Neural cell (in vitro differentiated cells): ENCODE measurements around the gene CDK4. TPM values are rescaled to one million over a fixed set of nuclear protein-coding genes. Genes with fewer than 3 reads are reported as not detected.

ENCODE experiments used
- H2AFZ ChIP-seq: fragments of 200-600, 300-800 bp; sonication (generic), shearing (Covaris generic); 2 replicates; pipeline ENCODE4 v1.6.0; 2014; ENCODE audit warnings: low read depth, mild to moderate bottlenecking, antibody characterized with exemption, low read length, moderate library complexity
- H3F3A ChIP-seq: fragments of 200-600 bp; shearing (Covaris generic); 2 replicates; pipeline ENCODE4 v1.6.1; 2016; ENCODE audit warnings: mild to moderate bottlenecking, moderate library complexity, mixed read lengths, antibody characterized with exemption, low read length; ENCODE audit not compliant: insufficient read depth, poor library complexity, severe bottlenecking
- H3K27ac ChIP-seq: fragments of 200-600, 300-800 bp; sonication (generic), shearing (Covaris generic); 2 replicates; pipeline ENCODE4 v1.5.1; 2014; ENCODE audit warnings: mild to moderate bottlenecking, low read length, moderate library complexity
- H3K27me3 ChIP-seq: fragments of 300-800, 200-600 bp; sonication (generic), shearing (Covaris generic); 2 replicates; pipeline ENCODE4 v1.6.0; 2014; ENCODE audit warnings: mild to moderate bottlenecking, low read depth, low read length, moderate library complexity; ENCODE audit not compliant: insufficient read depth
- H3K36me3 ChIP-seq: fragments of 300-800, 200-600 bp; sonication (generic), shearing (Covaris generic); 2 replicates; pipeline ENCODE4 v1.5.1; 2014; ENCODE audit warnings: mild to moderate bottlenecking, antibody characterized with exemption, low read length, moderate library complexity; ENCODE audit not compliant: insufficient read depth
- H3K4me2 ChIP-seq: fragments of 300-800, 200-600 bp; sonication (generic), shearing (Covaris generic); 2 replicates; pipeline ENCODE4 v1.6.0; 2014; ENCODE audit warnings: mild to moderate bottlenecking, low read length
- H3K4me3 ChIP-seq: fragments of 300-800, 200-600 bp; sonication (generic), shearing (Covaris generic); 2 replicates; pipeline ENCODE4 v1.5.1; 2014; ENCODE audit warnings: mild to moderate bottlenecking, low read length, moderate library complexity
- H3K79me2 ChIP-seq: fragments of 200-600 bp; shearing (Covaris generic); replicated peaks from 2 replicates; pipeline ENCODE4 v1.6.0; 2014; ENCODE audit warnings: mild to moderate bottlenecking, low read length, moderate library complexity; ENCODE audit not compliant: insufficient read depth
- H3K9ac ChIP-seq: fragments of 300-800, 200-600 bp; sonication (generic), shearing (Covaris generic); 2 replicates; pipeline ENCODE4 v1.6.1; 2016; ENCODE audit warnings: mild to moderate bottlenecking, low read length, mixed read lengths
- H3K9me2 ChIP-seq: fragments of 200-600 bp; shearing (Covaris generic); 2 replicates; pipeline ENCODE4 v1.6.1; 2016; ENCODE audit warnings: mild to moderate bottlenecking, low read length, mixed read lengths; ENCODE audit not compliant: insufficient read depth
- H3K9me3 ChIP-seq: fragments of 200-600, 300-800 bp; sonication (generic), shearing (Covaris generic); 2 replicates; pipeline ENCODE4 v1.6.1; 2016; ENCODE audit warnings: mild to moderate bottlenecking, mixed run types, low read length, moderate library complexity, mixed read lengths
- H4K20me1 ChIP-seq: fragments of 200-600 bp; shearing (Covaris generic); 2 replicates; pipeline ENCODE4 v1.6.1; 2016; ENCODE audit warnings: mild to moderate bottlenecking, mixed run types; ENCODE audit not compliant: insufficient read depth
- EP300 ChIP-seq: fragments of 450-650 bp; conservative IDR thresholded peaks from 2 replicates; pipeline ENCODE4 v1.6.1; 2014; ENCODE audit warnings: antibody characterized with exemption, mild to moderate bottlenecking, moderate library complexity; ENCODE audit not compliant: poor library complexity, severe bottlenecking
- POLR2AphosphoS5 ChIP-seq: IDR thresholded peaks from 2 replicates; pipeline ENCODE4 v1.6.1; 2012
- SMC3 ChIP-seq: fragments of 450-650 bp; conservative IDR thresholded peaks from 2 replicates; pipeline ENCODE4 v1.6.1; 2014; ENCODE audit warnings: antibody characterized with exemption, mild to moderate bottlenecking, moderate library complexity; ENCODE audit not compliant: poor library complexity
- TAF1 ChIP-seq: IDR thresholded peaks from 2 replicates; pipeline ENCODE4 v1.6.1; 2012; ENCODE audit warnings: low read depth
- polyA plus RNA-seq: library from polyadenylated mRNA; depleted of rRNA; stranded (reverse); fragments of >200 nt; gene quantifications from 2 replicates; pipeline ENCODE4 v1.2.3, GENCODE V29; 2014
- TF ChIP-seq, protein P1 (sequence below): IDR thresholded peaks from 2 replicates; pipeline ENCODE4 v1.6.1; 2012; ENCODE audit warnings: borderline replicate concordance
- TF ChIP-seq, protein P2 (sequence below): fragments of 450-650 bp; IDR thresholded peaks from 2 replicates; pipeline ENCODE4 v1.5.1; 2014; ENCODE audit warnings: antibody characterized with exemption, mild to moderate bottlenecking, moderate library complexity; ENCODE audit not compliant: poor library complexity, severe bottlenecking

Gene CDK4
- polyA plus RNA-seq, 1 donor from 2014 or later = 104 TPM

DNA sequence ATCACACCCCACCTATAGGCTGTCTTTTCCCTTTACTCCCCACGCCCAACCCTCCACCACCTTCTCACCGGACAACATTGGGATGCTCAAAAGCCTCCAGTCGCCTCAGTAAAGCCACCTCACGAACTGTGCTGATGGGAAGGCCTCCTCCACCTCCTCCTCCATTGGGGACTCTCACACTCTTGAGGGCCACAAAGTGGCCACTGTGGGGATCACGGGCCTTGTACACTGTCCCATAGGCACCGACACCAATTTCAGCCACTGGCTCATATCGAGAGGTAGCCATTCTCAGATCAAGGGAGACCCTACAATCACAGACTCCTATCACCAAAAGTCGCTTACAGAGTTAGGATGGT is 700 bp downstream of the CDK4 start:
- TF ChIP-seq POLR2AphosphoS5 (no peak), EP300 (no peak), TAF1 (no peak)
- TF ChIP-seq, protein P1, sequence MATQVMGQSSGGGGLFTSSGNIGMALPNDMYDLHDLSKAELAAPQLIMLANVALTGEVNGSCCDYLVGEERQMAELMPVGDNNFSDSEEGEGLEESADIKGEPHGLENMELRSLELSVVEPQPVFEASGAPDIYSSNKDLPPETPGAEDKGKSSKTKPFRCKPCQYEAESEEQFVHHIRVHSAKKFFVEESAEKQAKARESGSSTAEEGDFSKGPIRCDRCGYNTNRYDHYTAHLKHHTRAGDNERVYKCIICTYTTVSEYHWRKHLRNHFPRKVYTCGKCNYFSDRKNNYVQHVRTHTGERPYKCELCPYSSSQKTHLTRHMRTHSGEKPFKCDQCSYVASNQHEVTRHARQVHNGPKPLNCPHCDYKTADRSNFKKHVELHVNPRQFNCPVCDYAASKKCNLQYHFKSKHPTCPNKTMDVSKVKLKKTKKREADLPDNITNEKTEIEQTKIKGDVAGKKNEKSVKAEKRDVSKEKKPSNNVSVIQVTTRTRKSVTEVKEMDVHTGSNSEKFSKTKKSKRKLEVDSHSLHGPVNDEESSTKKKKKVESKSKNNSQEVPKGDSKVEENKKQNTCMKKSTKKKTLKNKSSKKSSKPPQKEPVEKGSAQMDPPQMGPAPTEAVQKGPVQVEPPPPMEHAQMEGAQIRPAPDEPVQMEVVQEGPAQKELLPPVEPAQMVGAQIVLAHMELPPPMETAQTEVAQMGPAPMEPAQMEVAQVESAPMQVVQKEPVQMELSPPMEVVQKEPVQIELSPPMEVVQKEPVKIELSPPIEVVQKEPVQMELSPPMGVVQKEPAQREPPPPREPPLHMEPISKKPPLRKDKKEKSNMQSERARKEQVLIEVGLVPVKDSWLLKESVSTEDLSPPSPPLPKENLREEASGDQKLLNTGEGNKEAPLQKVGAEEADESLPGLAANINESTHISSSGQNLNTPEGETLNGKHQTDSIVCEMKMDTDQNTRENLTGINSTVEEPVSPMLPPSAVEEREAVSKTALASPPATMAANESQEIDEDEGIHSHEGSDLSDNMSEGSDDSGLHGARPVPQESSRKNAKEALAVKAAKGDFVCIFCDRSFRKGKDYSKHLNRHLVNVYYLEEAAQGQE = no peak
- TF ChIP-seq, protein P2, sequence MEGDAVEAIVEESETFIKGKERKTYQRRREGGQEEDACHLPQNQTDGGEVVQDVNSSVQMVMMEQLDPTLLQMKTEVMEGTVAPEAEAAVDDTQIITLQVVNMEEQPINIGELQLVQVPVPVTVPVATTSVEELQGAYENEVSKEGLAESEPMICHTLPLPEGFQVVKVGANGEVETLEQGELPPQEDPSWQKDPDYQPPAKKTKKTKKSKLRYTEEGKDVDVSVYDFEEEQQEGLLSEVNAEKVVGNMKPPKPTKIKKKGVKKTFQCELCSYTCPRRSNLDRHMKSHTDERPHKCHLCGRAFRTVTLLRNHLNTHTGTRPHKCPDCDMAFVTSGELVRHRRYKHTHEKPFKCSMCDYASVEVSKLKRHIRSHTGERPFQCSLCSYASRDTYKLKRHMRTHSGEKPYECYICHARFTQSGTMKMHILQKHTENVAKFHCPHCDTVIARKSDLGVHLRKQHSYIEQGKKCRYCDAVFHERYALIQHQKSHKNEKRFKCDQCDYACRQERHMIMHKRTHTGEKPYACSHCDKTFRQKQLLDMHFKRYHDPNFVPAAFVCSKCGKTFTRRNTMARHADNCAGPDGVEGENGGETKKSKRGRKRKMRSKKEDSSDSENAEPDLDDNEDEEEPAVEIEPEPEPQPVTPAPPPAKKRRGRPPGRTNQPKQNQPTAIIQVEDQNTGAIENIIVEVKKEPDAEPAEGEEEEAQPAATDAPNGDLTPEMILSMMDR = no peak

DNA sequence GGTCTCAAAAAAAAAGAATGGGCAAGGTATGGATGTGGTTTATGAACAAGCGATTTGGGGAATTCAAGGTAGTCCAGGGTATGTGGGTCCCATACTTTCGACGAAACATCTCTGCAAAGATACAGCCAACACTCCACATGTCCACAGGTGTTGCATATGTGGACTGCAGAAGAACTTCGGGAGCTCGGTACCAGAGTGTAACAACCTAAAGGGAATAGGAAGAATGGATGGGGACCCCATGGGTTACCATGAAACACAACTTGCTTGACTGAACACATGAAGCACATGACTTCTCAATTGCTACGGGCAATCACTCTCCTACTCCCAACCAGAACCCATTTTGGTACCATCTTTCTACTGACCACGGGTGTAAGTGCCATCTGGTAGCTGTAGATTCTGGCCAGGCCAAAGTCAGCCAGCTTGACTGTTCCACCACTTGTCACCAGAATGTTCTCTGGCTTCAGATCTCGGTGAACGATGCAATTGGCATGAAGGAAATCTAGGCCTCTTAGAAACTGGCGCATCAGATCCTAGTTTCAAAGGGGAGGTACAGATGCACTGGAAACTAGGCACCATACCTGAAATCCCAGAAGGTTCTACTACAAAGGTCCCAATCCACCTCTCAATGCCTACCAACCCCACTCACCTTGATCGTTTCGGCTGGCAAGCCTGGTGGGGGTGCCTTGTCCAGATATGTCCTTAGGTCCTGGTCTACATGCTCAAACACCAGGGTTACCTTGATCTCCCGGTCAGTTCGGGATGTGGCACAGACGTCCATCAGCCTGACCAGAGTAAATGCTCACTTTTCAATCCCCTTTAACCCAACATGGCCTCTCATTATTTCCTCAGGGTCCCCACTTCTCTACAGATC is 1.3 kb downstream of the CDK4 start:
- TF ChIP-seq POLR2AphosphoS5 = no peak
- no peak for TF ChIP-seq EP300
- TF ChIP-seq SMC3 = no peak
- no peak for TF ChIP-seq TAF1
- TF ChIP-seq, protein P1 = no peak
- TF ChIP-seq, protein P2 = no peak
- H3K27ac ChIP-seq = peak overlapping the region; percentile 87
- peaks cover 7% of the 10 kb centered on the region for H3K36me3 ChIP-seq

More for the DNA sequence above, 700 bp downstream of the CDK4 start:
- peaks cover 7% of the 10 kb centered on the region for H3K36me3 ChIP-seq
- no peaks in the 10 kb centered on the region for H4K20me1 ChIP-seq
- no peaks in the 10 kb centered on the region for H3K27me3 ChIP-seq
- peak overlapping the region; percentile 95 for H3K9ac ChIP-seq
- H3K79me2 ChIP-seq = peaks cover 27% of the 10 kb centered on the region
- H2AFZ ChIP-seq = peak overlapping the region; percentile 62
- no peaks in the 10 kb centered on the region for H3K9me3 ChIP-seq
- H3K4me3 ChIP-seq = peak overlapping the region; percentile 85
- no peaks in the 10 kb centered on the region for H3K9me2 ChIP-seq
- H3K27ac ChIP-seq = peak overlapping the region; percentile 87
- no peaks in the 10 kb centered on the region for H3F3A ChIP-seq
- H3K4me2 ChIP-seq = peak overlapping the region; percentile 100

More for the DNA sequence above, 1.3 kb downstream of the CDK4 start:
- Histone ChIP-seq H3K4me2 (peak overlapping the region; percentile 100), H4K20me1 (no peaks in the 10 kb centered on the region), H3K27me3 (no peaks in the 10 kb centered on the region), H3K9me2 (no peaks in the 10 kb centered on the region), H3K79me2 (peaks cover 27% of the 10 kb centered on the region), H3K4me3 (peak overlapping the region; percentile 85), H3F3A (no peaks in the 10 kb centered on the region), H2AFZ (no peak overlapping the region), H3K9ac (peak overlapping the region; percentile 95), H3K9me3 (no peaks in the 10 kb centered on the region)
